PC-9 (cell line): ENCODE data around the gene SCN10A. TPM values are rescaled to one million over a fixed set of nuclear protein-coding genes. Genes with fewer than 3 reads are reported as not detected.
A peak's percentile ranks its signal among the peaks of the same experiment; 100 is the strongest.

Experiments
- BruUV-seq: library from RNA; stranded (reverse); fragments of 400-500 nt; replicated peaks from 2 replicates; lab custom pipeline; 2021; lab: Mats Ljungman, UMichigan
- CTCF ChIA-PET: fragments of 300-600 bp; sonication (Branson Sonifier 250); formaldehyde crosslinking; loops from one replicate; lab custom pipeline; 2022; ENCODE audit warnings: antibody characterized with exemption; lab: Charles Lee
- POLR2A ChIA-PET: fragments of 300-600 bp; sonication (Branson Sonifier 250); formaldehyde crosslinking; loops from one replicate; lab custom pipeline; 2022; ENCODE audit warnings: antibody characterized with exemption; ENCODE audit not compliant: unreplicated experiment; lab: Charles Lee
- DNase-seq, 2 experiments: peaks; one replicate each; pipeline versions ENCODE4 v3.0.0 to v3.0.0-alpha.2; 2015 to 2022; ENCODE audit warnings: mixed read lengths in 1 of 2
- H2AFZ ChIP-seq: fragments of 200-600 bp; sonication (generic); 2 replicates; pipeline ENCODE4 v1.8.1; 2017; ENCODE audit warnings: antibody characterized with exemption
- H3F3A ChIP-seq: fragments of 200-600 bp; sonication (generic); 2 replicates; pipeline ENCODE4 v1.8.1; 2017; ENCODE audit warnings: antibody characterized with exemption, mild to moderate bottlenecking, low read depth; ENCODE audit not compliant: insufficient read depth
- H3K27ac ChIP-seq: fragments of 200-600 bp; sonication (generic); 2 replicates; pipeline ENCODE4 v1.6.1; 2016; ENCODE audit warnings: mixed run types
- H3K27me3 ChIP-seq: fragments of 200-600 bp; sonication (generic); 2 replicates; pipeline ENCODE4 v1.6.1; 2016; ENCODE audit warnings: low read depth, mixed run types; ENCODE audit not compliant: insufficient read depth
- H3K36me3 ChIP-seq: fragments of 200-600 bp; sonication (generic); 2 replicates; pipeline ENCODE4 v1.6.1; 2016; ENCODE audit warnings: low read depth, mixed run types
- H3K4me1 ChIP-seq: fragments of 200-600 bp; sonication (generic); replicated peaks from 2 replicates; pipeline ENCODE4 v1.6.1; 2016; ENCODE audit warnings: mixed run types; ENCODE audit not compliant: insufficient read depth
- H3K4me2 ChIP-seq: fragments of 200-600 bp; sonication (generic); 2 replicates; pipeline ENCODE4 v1.6.1; 2017; ENCODE audit warnings: mixed run types
- H3K4me3 ChIP-seq: fragments of 200-600 bp; sonication (generic); 2 replicates; pipeline ENCODE4 v1.6.1; 2016; ENCODE audit warnings: mixed run types
- H3K79me2 ChIP-seq: fragments of 200-600 bp; sonication (generic); 2 replicates; pipeline ENCODE4 v1.6.1; 2017; ENCODE audit warnings: low read depth, mixed run types
- H3K9me2 ChIP-seq: fragments of 200-600 bp; sonication (generic); 2 replicates; pipeline ENCODE4 v1.8.1; 2017; ENCODE audit warnings: mild to moderate bottlenecking; ENCODE audit not compliant: insufficient read depth
- H3K9me3 ChIP-seq: fragments of 200-600 bp; sonication (generic); 2 replicates; pipeline ENCODE4 v1.8.1; 2016; ENCODE audit warnings: low read depth; ENCODE audit not compliant: insufficient read depth
- H4K20me1 ChIP-seq: fragments of 200-600 bp; sonication (generic); 2 replicates; pipeline ENCODE4 v1.8.1; 2017; ENCODE audit not compliant: insufficient read depth
- CTCF ChIP-seq: fragments of 200-600 bp; sonication (generic); conservative IDR thresholded peaks from 2 replicates; pipeline ENCODE4 v1.6.1; 2017; ENCODE audit warnings: mixed run types, antibody characterized with exemption, mild to moderate bottlenecking, moderate library complexity
- EZH2 ChIP-seq: fragments of 200-600 bp; sonication (generic); IDR thresholded peaks from 2 replicates; pipeline ENCODE4 v1.8.0; 2017; ENCODE audit warnings: antibody characterized with exemption, low read depth
- intact Hi-C: fragments of 100-400 bp; cut with micrococcal nuclease; formaldehyde crosslinking; loops from one replicate; pipeline ENCODE4 v1.10.0; 2022; ENCODE audit not compliant: unreplicated experiment
- total RNA-seq: library from RNA; stranded (reverse); gene quantifications from 2 replicates; pipeline ENCODE4 v1.2.3, GENCODE V29; 2021

Gene SCN10A
- total RNA-seq, 1 experiment from 2014 or later = not detected

- no peaks in the 10 kb centered on the region for H3K9me3 ChIP-seq
- no peak for DNase-seq
- no peaks in the 10 kb centered on the region for H3F3A ChIP-seq
- H3K79me2 ChIP-seq = no peaks in the 10 kb centered on the region
- H3K4me1 ChIP-seq = no peaks in the 10 kb centered on the region
- no peak overlapping the region for H3K4me2 ChIP-seq
- intact Hi-C loops = loop anchor here (10.0 kb wide), 1 partner anchor 632 kb away; the partner anchor contains the start of gene CX3CR1
- no peak overlapping the region for H3K27ac ChIP-seq
- no peak overlapping the region for H3K4me3 ChIP-seq
- H4K20me1 ChIP-seq = no peaks in the 10 kb centered on the region
- H2AFZ ChIP-seq = no peak overlapping the region
- no peak for TF ChIP-seq CTCF
- TF ChIP-seq EZH2 = no peak
- H3K36me3 ChIP-seq = no peaks in the 10 kb centered on the region
- POLR2A ChIA-PET = no interaction called here
- CTCF ChIA-PET = no interaction called here
- no TSS peak for BruUV-seq
- H3K27me3 ChIP-seq = peaks cover 9% of the 10 kb centered on the region; the same call in 1 of the 2 replicates
- H3K9me2 ChIP-seq = no peaks in the 10 kb centered on the region
Measured at GRCh38 chr3:38652934-38653333, 163.1 kb downstream of the SCN10A start.

DNA sequence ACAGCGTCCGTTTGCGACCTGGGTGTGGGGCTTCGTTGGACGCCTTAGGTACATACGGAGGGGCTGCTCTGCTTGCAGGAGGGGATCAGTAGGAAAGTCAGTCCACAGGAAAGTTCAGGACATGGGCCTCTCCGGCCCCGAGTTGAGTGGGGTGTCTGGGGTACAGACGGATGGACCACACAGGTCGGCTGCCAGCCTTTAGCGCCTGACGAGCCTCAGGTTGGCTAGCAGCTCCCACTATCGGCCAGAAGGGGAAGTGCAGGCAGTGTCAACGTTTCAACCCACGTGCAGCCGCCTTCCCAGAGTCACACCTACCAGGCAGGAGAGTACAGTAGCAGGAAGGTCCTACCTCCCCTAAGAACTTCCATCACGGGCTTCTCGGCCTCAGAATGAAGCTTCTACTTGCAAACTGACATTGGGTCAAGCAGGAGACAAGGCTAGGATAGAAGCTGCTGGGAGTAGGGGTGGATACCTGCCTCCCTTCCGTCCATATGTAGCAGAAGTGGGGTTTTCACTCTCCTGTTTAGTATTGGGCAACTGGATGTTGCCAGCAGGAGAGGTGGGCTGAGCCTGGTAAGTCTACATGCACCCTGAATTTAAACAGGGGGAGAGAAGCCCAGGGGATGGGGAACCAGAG is 164.7 kb downstream of the SCN10A start:
- no peaks in the 10 kb centered on the region; the same call in 1 of the 2 replicates for H3K27me3 ChIP-seq
- no peaks in the 10 kb centered on the region for H3K4me1 ChIP-seq
- intact Hi-C loops = loop anchor here (1.0 to 10.0 kb wide), 2 partner anchors 130 to 634 kb away; partner anchors contain the start of gene CX3CR1
- H3K4me3 ChIP-seq = no peak overlapping the region
- POLR2A ChIA-PET = interaction anchor here (0.6 kb wide), 1 partner anchor 1707 kb away, joined by 4 read pairs; the partner anchor contains the start of gene TRANK1
- TF ChIP-seq CTCF = peak; percentile 83
- no peak for TF ChIP-seq EZH2
- no TSS peak for BruUV-seq
- no peak overlapping the region for H2AFZ ChIP-seq
- peak in 1 of 2 experiments; percentile 50 for DNase-seq
- no peak overlapping the region for H3K27ac ChIP-seq
- H3K4me2 ChIP-seq = no peak overlapping the region
- no peaks in the 10 kb centered on the region for H4K20me1 ChIP-seq
- H3F3A ChIP-seq = no peaks in the 10 kb centered on the region
- H3K79me2 ChIP-seq = no peaks in the 10 kb centered on the region
- H3K9me2 ChIP-seq = no peaks in the 10 kb centered on the region
- CTCF ChIA-PET = interaction anchor here (0.6 to 0.7 kb wide), 2 partner anchors 83 to 130 kb away, joined by 3 read pairs; no protein-coding TSS in a partner anchor
- H3K9me3 ChIP-seq = no peaks in the 10 kb centered on the region
- H3K36me3 ChIP-seq = no peaks in the 10 kb centered on the region

- Histone ChIP-seq H2AFZ (no peak overlapping the region), H3K27me3 (peaks cover 8% of the 10 kb centered on the region), H3K79me2 (no peaks in the 10 kb centered on the region), H3K9me3 (no peaks in the 10 kb centered on the region), H3K36me3 (no peaks in the 10 kb centered on the region), H4K20me1 (no peaks in the 10 kb centered on the region), H3K9me2 (no peaks in the 10 kb centered on the region), H3K4me1 (no peaks in the 10 kb centered on the region), H3F3A (no peaks in the 10 kb centered on the region), H3K27ac (no peak overlapping the region), H3K4me3 (no peak overlapping the region), H3K4me2 (no peak overlapping the region)
- ChIA-PET CTCF (no interaction called here), POLR2A (interaction anchor here (0.6 kb wide), 1 partner anchor 1706 kb away, joined by 4 read pairs; the partner anchor contains the start of gene TRANK1)
- intact Hi-C loops = loop anchor here (10.0 kb wide), 1 partner anchor 634 kb away; the partner anchor contains the start of gene CX3CR1
- no TSS peak for BruUV-seq
- no peak for TF ChIP-seq EZH2
- no peak for DNase-seq
Measured at GRCh38 chr3:38650248-38650951, 165.6 kb downstream of the SCN10A start.
